ENCODE data around the gene ANKRD10. TPM values are rescaled to one million over a fixed set of nuclear protein-coding genes. Genes with fewer than 3 reads are reported as not detected.

Gene ANKRD10
- total and polyA plus RNA-seq, 2 experiments from 2014 or later = 250 to 277 TPM

DNA sequence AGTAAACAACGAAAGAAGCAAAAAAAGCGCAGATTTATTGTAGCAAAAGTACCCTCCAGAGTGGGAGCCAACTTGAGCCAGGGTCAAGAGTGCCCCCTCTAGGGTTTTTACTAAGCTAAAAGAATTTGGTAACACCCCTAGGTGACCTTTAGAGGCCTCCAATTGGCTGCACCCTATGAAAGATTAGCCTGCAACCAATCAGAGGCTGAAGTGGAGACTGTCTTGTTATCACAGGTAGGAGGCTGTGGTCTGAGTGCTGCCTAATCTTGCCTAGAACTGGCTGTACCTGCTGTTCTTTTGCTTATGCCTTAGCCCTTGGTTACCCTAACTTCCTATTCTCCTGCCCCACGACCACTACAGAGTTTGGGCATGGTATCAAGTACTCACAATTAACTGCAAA lies 38.3 kb downstream of the ANKRD10 start:
- H3K4me2 ChIP-seq = no peak overlapping the region
- no peak overlapping the region for H3K4me3 Mint-ChIP-seq
- H2AFZ ChIP-seq = no peak overlapping the region
- no peaks in the 10 kb centered on the region for H3K9me3 Mint-ChIP-seq
- no peaks in the 10 kb centered on the region for H3K79me2 ChIP-seq (replicated peaks; ENCODE audit: insufficient read depth)
- DNase-seq (ENCODE audit: low spot score) = peak; percentile 88
- peaks cover 3% of the 10 kb centered on the region; the same call in 1 of the 3 replicates for H3K36me3 Mint-ChIP-seq (ENCODE audit: low read depth)
- TF ChIP-seq, protein P1, sequence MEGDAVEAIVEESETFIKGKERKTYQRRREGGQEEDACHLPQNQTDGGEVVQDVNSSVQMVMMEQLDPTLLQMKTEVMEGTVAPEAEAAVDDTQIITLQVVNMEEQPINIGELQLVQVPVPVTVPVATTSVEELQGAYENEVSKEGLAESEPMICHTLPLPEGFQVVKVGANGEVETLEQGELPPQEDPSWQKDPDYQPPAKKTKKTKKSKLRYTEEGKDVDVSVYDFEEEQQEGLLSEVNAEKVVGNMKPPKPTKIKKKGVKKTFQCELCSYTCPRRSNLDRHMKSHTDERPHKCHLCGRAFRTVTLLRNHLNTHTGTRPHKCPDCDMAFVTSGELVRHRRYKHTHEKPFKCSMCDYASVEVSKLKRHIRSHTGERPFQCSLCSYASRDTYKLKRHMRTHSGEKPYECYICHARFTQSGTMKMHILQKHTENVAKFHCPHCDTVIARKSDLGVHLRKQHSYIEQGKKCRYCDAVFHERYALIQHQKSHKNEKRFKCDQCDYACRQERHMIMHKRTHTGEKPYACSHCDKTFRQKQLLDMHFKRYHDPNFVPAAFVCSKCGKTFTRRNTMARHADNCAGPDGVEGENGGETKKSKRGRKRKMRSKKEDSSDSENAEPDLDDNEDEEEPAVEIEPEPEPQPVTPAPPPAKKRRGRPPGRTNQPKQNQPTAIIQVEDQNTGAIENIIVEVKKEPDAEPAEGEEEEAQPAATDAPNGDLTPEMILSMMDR (conservative IDR thresholded peaks at IDR 0.05; ENCODE audit: low read depth in 2 of 2) = peak in 1 of 2 experiments; percentile 16; a peak in 1 of 4 replicates
- no peak for TF ChIP-seq STAT1 (IDR thresholded peaks at IDR 0.05; ENCODE audit: unreplicated experiment)
- H3F3A ChIP-seq (replicated peaks; ENCODE audit: low read depth) = 0 out of 2 replicates have a peak, but pooled peaks cover 9% of the 10 kb centered on the region
- H3K4me1 Mint-ChIP-seq = peaks cover 4% of the 10 kb centered on the region
- H3K36me3 ChIP-seq (ENCODE audit: insufficient read depth) = no peaks in the 10 kb centered on the region
- H3K27me3 Mint-ChIP-seq (ENCODE audit: insufficient read depth, low read depth, poor library complexity) = no peaks in the 10 kb centered on the region
- H3K4me3 ChIP-seq = no peak overlapping the region
- H3K27me3 ChIP-seq (ENCODE audit: insufficient read depth) = no peaks in the 10 kb centered on the region
- no peak overlapping the region for H3K27ac Mint-ChIP-seq
- H4K20me1 ChIP-seq (replicated peaks; ENCODE audit: insufficient read depth) = no peaks in the 10 kb centered on the region
- no peaks in the 10 kb centered on the region for H3K9me2 ChIP-seq (ENCODE audit: insufficient read depth)
- no peaks in the 10 kb centered on the region for H3K4me1 ChIP-seq (ENCODE audit: insufficient read depth)
- peak; percentile 63 for ATAC-seq
- H3K27ac ChIP-seq (ENCODE audit: low read depth) = no peak overlapping the region

- no peaks in the 10 kb centered on the region for H4K20me1 ChIP-seq (replicated peaks; ENCODE audit: insufficient read depth)
- H3K27ac ChIP-seq (ENCODE audit: low read depth) = no peak overlapping the region
- no peak overlapping the region for H3K27ac Mint-ChIP-seq
- peaks cover 3% of the 10 kb centered on the region; the same call in 1 of the 3 replicates for H3K36me3 Mint-ChIP-seq (ENCODE audit: low read depth)
- no peaks in the 10 kb centered on the region for H3K27me3 ChIP-seq (ENCODE audit: insufficient read depth)
- no peaks in the 10 kb centered on the region for H3K9me2 ChIP-seq (ENCODE audit: insufficient read depth)
- H3K4me1 ChIP-seq (ENCODE audit: insufficient read depth) = peaks cover 5% of the 10 kb centered on the region; the same call in 1 of the 2 replicates
- H3K4me2 ChIP-seq = peak overlapping the region; percentile 76
- DNase-seq (ENCODE audit: low spot score) = no peak
- H3F3A ChIP-seq (replicated peaks; ENCODE audit: low read depth) = 0 out of 2 replicates have a peak, but pooled peaks cover 9% of the 10 kb centered on the region
- peaks cover 14% of the 10 kb centered on the region for H3K4me1 Mint-ChIP-seq
- H3K9me3 Mint-ChIP-seq = no peaks in the 10 kb centered on the region
- H3K27me3 Mint-ChIP-seq (ENCODE audit: insufficient read depth, low read depth, poor library complexity) = no peaks in the 10 kb centered on the region
- no peak for ATAC-seq
- H3K4me3 ChIP-seq = peak overlapping the region; percentile 56; the same call in 1 of the 2 replicates
- H3K79me2 ChIP-seq (replicated peaks; ENCODE audit: insufficient read depth) = no peaks in the 10 kb centered on the region
- peak overlapping the region; percentile 77; the same call in 1 of the 2 replicates for H2AFZ ChIP-seq
- no peaks in the 10 kb centered on the region for H3K36me3 ChIP-seq (ENCODE audit: insufficient read depth)
- H3K4me3 Mint-ChIP-seq = peak overlapping the region; percentile 69
- TF ChIP-seq ZNF114 (CRISPR knock-in tag; IDR thresholded peaks at IDR 0.05) = no peak
- TF ChIP-seq, protein P2, sequence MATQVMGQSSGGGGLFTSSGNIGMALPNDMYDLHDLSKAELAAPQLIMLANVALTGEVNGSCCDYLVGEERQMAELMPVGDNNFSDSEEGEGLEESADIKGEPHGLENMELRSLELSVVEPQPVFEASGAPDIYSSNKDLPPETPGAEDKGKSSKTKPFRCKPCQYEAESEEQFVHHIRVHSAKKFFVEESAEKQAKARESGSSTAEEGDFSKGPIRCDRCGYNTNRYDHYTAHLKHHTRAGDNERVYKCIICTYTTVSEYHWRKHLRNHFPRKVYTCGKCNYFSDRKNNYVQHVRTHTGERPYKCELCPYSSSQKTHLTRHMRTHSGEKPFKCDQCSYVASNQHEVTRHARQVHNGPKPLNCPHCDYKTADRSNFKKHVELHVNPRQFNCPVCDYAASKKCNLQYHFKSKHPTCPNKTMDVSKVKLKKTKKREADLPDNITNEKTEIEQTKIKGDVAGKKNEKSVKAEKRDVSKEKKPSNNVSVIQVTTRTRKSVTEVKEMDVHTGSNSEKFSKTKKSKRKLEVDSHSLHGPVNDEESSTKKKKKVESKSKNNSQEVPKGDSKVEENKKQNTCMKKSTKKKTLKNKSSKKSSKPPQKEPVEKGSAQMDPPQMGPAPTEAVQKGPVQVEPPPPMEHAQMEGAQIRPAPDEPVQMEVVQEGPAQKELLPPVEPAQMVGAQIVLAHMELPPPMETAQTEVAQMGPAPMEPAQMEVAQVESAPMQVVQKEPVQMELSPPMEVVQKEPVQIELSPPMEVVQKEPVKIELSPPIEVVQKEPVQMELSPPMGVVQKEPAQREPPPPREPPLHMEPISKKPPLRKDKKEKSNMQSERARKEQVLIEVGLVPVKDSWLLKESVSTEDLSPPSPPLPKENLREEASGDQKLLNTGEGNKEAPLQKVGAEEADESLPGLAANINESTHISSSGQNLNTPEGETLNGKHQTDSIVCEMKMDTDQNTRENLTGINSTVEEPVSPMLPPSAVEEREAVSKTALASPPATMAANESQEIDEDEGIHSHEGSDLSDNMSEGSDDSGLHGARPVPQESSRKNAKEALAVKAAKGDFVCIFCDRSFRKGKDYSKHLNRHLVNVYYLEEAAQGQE (IDR thresholded peaks at IDR 0.05; ENCODE audit: unreplicated experiment) = no peak
- TF ChIP-seq POLR2AphosphoS5 (IDR thresholded peaks at IDR 0.05; ENCODE audit: low read depth) = no peak
- TF ChIP-seq EZH2 (IDR thresholded peaks at IDR 0.05; ENCODE audit: low read depth, unreplicated experiment) = no peak
- TF ChIP-seq ZNF331 (CRISPR knock-in tag; IDR thresholded peaks at IDR 0.05; ENCODE audit: low read depth) = no peak
- TF ChIP-seq JUNB (IDR thresholded peaks at IDR 0.05; ENCODE audit: unreplicated experiment) = no peak
- TF ChIP-seq, protein P3, sequence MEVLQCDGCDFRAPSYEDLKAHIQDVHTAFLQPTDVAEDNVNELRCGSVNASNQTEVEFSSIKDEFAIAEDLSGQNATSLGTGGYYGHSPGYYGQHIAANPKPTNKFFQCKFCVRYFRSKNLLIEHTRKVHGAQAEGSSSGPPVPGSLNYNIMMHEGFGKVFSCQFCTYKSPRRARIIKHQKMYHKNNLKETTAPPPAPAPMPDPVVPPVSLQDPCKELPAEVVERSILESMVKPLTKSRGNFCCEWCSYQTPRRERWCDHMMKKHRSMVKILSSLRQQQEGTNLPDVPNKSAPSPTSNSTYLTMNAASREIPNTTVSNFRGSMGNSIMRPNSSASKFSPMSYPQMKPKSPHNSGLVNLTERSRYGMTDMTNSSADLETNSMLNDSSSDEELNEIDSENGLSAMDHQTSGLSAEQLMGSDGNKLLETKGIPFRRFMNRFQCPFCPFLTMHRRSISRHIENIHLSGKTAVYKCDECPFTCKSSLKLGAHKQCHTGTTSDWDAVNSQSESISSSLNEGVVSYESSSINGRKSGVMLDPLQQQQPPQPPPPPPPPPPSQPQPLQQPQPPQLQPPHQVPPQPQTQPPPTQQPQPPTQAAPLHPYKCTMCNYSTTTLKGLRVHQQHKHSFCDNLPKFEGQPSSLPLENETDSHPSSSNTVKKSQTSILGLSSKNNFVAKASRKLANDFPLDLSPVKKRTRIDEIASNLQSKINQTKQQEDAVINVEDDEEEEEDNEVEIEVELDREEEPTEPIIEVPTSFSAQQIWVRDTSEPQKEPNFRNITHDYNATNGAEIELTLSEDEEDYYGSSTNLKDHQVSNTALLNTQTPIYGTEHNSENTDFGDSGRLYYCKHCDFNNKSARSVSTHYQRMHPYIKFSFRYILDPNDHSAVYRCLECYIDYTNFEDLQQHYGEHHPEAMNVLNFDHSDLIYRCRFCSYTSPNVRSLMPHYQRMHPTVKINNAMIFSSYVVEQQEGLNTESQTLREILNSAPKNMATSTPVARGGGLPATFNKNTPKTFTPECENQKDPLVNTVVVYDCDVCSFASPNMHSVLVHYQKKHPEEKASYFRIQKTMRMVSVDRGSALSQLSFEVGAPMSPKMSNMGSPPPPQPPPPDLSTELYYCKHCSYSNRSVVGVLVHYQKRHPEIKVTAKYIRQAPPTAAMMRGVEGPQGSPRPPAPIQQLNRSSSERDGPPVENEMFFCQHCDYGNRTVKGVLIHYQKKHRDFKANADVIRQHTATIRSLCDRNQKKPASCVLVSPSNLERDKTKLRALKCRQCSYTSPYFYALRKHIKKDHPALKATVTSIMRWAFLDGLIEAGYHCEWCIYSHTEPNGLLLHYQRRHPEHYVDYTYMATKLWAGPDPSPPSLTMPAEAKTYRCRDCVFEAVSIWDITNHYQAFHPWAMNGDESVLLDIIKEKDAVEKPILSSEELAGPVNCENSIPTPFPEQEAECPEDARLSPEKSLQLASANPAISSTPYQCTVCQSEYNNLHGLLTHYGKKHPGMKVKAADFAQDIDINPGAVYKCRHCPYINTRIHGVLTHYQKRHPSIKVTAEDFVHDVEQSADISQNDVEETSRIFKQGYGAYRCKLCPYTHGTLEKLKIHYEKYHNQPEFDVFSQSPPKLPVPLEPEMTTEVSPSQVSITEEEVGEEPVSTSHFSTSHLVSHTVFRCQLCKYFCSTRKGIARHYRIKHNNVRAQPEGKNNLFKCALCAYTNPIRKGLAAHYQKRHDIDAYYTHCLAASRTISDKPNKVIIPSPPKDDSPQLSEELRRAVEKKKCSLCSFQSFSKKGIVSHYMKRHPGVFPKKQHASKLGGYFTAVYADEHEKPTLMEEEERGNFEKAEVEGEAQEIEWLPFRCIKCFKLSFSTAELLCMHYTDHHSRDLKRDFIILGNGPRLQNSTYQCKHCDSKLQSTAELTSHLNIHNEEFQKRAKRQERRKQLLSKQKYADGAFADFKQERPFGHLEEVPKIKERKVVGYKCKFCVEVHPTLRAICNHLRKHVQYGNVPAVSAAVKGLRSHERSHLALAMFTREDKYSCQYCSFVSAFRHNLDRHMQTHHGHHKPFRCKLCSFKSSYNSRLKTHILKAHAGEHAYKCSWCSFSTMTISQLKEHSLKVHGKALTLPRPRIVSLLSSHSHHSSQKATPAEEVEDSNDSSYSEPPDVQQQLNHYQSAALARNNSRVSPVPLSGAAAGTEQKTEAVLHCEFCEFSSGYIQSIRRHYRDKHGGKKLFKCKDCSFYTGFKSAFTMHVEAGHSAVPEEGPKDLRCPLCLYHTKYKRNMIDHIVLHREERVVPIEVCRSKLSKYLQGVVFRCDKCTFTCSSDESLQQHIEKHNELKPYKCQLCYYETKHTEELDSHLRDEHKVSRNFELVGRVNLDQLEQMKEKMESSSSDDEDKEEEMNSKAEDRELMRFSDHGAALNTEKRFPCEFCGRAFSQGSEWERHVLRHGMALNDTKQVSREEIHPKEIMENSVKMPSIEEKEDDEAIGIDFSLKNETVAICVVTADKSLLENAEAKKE (CRISPR knock-in tag; IDR thresholded peaks at IDR 0.05) = no peak
Measured at GRCh38 chr13:110875241-110875640, 39.6 kb downstream of the ANKRD10 start.
